ENCODE results near the gene FOXF1.

The FOXF1 gene

GRCh38 chr16:86542756-86543750 is 32.7 kb downstream of the FOXF1 start:
- no peak for TF ChIP-seq CTCF (IDR thresholded peaks at IDR 0.05; ENCODE audit: insufficient read depth, low read depth, low read length, missing control alignments)
- no peak for DNase-seq (ENCODE audit: low read depth)
- H3K4me3 ChIP-seq (ENCODE audit: low read depth, low read length) = no peak overlapping the region

GRCh38 chr16:86545481-86545880 is 35.2 kb downstream of the FOXF1 start:
- TF ChIP-seq CTCF (IDR thresholded peaks at IDR 0.05; ENCODE audit: insufficient read depth, low read depth, low read length, missing control alignments) = no peak
- H3K4me3 ChIP-seq (ENCODE audit: low read depth, low read length) = no peak overlapping the region
- DNase-seq (ENCODE audit: low read depth) = no peak

- no peak for DNase-seq (ENCODE audit: low read depth)
- TF ChIP-seq CTCF (IDR thresholded peaks at IDR 0.05; ENCODE audit: insufficient read depth, low read depth, low read length, missing control alignments) = no peak
Measured at GRCh38 chr16:86545954-86546637, 35.8 kb downstream of the FOXF1 start.

GRCh38 chr16:86546638-86547013 is 36.3 kb downstream of the FOXF1 start:
- TF ChIP-seq CTCF (IDR thresholded peaks at IDR 0.05; ENCODE audit: insufficient read depth, low read depth, low read length, missing control alignments) = no peak
- H3K4me3 ChIP-seq (ENCODE audit: low read depth, low read length) = no peak overlapping the region

More at GRCh38 chr16:86545954-86546637, 35.8 kb downstream of the FOXF1 start:
- no peak overlapping the region for H3K4me3 ChIP-seq (ENCODE audit: low read depth, low read length)

GRCh38 chr16:86547286-86547685 is 37.0 kb downstream of the FOXF1 start:
- H3K4me3 ChIP-seq (ENCODE audit: low read depth, low read length) = no peak overlapping the region
- TF ChIP-seq CTCF (IDR thresholded peaks at IDR 0.05; ENCODE audit: insufficient read depth, low read depth, low read length, missing control alignments) = no peak
- no peak for DNase-seq (ENCODE audit: low read depth)

More at GRCh38 chr16:86546638-86547013, 36.3 kb downstream of the FOXF1 start:
- DNase-seq (ENCODE audit: low read depth) = no peak

GRCh38 chr16:86549076-86549892 is 39.0 kb downstream of the FOXF1 start:
- DNase-seq (ENCODE audit: low read depth) = no peak
- H3K4me3 ChIP-seq (ENCODE audit: low read depth, low read length) = no peak overlapping the region
- TF ChIP-seq CTCF (IDR thresholded peaks at IDR 0.05; ENCODE audit: insufficient read depth, low read depth, low read length, missing control alignments) = no peak
